Measurements from ENCODE around the gene SLC9A9.

Gene SLC9A9

DNA sequence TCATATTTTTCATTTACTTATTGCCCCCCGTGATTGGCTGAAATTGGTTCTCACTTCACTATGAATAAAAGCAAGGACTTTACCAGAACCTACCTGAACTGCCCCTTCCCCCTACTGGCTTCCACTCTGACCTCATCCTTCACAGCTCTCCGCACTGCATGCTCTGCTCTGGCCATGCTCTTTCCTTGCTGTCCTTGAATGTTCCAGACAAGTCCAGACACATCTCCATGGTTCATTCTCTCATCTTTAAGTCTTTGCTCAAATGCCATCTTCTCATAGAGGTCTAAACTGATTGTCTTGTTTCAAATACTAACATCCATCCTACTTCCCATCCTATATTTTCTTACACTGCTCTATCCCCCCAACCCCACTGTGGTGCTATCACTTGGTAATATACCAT is 599.3 kb downstream of the SLC9A9 start:
- no peaks in the 10 kb centered on the region for H3K27me3 ChIP-seq (replicated peaks; ENCODE audit: insufficient read depth, low read length)
- H3F3A ChIP-seq (ENCODE audit: insufficient read depth, low read length): no peaks in the 10 kb centered on the region
- H3K27ac ChIP-seq (ENCODE audit: low read length): no peak overlapping the region
- no peaks in the 10 kb centered on the region for H3K36me3 ChIP-seq (replicated peaks; ENCODE audit: insufficient read depth, low read length)
- TF ChIP-seq EZH2 (optimal IDR thresholded peaks at IDR 0.05; ENCODE audit: low read depth, low read length): no peak
- TF ChIP-seq, protein P1, sequence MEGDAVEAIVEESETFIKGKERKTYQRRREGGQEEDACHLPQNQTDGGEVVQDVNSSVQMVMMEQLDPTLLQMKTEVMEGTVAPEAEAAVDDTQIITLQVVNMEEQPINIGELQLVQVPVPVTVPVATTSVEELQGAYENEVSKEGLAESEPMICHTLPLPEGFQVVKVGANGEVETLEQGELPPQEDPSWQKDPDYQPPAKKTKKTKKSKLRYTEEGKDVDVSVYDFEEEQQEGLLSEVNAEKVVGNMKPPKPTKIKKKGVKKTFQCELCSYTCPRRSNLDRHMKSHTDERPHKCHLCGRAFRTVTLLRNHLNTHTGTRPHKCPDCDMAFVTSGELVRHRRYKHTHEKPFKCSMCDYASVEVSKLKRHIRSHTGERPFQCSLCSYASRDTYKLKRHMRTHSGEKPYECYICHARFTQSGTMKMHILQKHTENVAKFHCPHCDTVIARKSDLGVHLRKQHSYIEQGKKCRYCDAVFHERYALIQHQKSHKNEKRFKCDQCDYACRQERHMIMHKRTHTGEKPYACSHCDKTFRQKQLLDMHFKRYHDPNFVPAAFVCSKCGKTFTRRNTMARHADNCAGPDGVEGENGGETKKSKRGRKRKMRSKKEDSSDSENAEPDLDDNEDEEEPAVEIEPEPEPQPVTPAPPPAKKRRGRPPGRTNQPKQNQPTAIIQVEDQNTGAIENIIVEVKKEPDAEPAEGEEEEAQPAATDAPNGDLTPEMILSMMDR (IDR thresholded peaks at IDR 0.05; ENCODE audit: low read length): no peak
- no peak for TF ChIP-seq EZH2phosphoT487 (IDR thresholded peaks at IDR 0.05; ENCODE audit: low read length)
- H3K4me3 ChIP-seq (ENCODE audit: low read length): no peak overlapping the region
- H3K9me3 ChIP-seq (replicated peaks; ENCODE audit: insufficient read depth, low read length): no peaks in the 10 kb centered on the region
- H3K79me2 ChIP-seq (ENCODE audit: low read length): no peaks in the 10 kb centered on the region
- H3K4me1 ChIP-seq (ENCODE audit: low read length): no peaks in the 10 kb centered on the region
- H3K4me2 ChIP-seq (ENCODE audit: low read depth, low read length): no peak overlapping the region
- H3K9me2 ChIP-seq (replicated peaks; ENCODE audit: insufficient read depth, low read length): no peaks in the 10 kb centered on the region
- no peak overlapping the region for H3K9ac ChIP-seq (ENCODE audit: low read length)
- no peak for DNase-seq
- H2AFZ ChIP-seq (ENCODE audit: low read length): no peak overlapping the region
- no peaks in the 10 kb centered on the region for H4K20me1 ChIP-seq (ENCODE audit: insufficient read depth, low read length)

DNA sequence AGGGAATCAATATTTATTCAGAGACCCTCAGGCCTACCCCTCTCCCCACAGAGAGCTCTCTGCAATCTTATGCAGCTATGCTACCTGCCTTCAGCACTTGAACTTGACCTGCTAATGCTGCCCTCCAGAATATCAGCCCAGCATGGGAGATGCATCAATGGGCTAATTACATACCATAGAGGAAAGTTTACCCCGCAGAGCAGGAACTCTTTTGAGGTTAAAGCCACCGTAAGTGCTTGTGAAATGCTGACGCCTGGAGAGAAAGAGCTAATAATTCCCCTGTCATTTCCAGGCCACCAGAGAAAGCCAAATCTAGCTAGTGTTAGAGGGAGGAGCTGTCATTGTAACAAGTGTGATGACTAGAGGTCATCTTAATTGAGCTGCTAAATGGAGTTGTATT is 601.2 kb downstream of the SLC9A9 start:
- H4K20me1 ChIP-seq (ENCODE audit: insufficient read depth, low read length): no peaks in the 10 kb centered on the region
- no peaks in the 10 kb centered on the region for H3K9me3 ChIP-seq (replicated peaks; ENCODE audit: insufficient read depth, low read length)
- H3K9ac ChIP-seq (ENCODE audit: low read length): no peak overlapping the region
- no peak overlapping the region for H3K4me2 ChIP-seq (ENCODE audit: low read depth, low read length)
- H3K4me3 ChIP-seq (ENCODE audit: low read length): no peak overlapping the region
- H3K36me3 ChIP-seq (replicated peaks; ENCODE audit: insufficient read depth, low read length): no peaks in the 10 kb centered on the region
- no peaks in the 10 kb centered on the region for H3K9me2 ChIP-seq (replicated peaks; ENCODE audit: insufficient read depth, low read length)
- H3K27ac ChIP-seq (ENCODE audit: low read length): no peak overlapping the region
- DNase-seq: no peak
- H3F3A ChIP-seq (ENCODE audit: insufficient read depth, low read length): no peaks in the 10 kb centered on the region
- no peaks in the 10 kb centered on the region for H3K4me1 ChIP-seq (ENCODE audit: low read length)
- H3K27me3 ChIP-seq (replicated peaks; ENCODE audit: insufficient read depth, low read length): no peaks in the 10 kb centered on the region
- H3K79me2 ChIP-seq (ENCODE audit: low read length): no peaks in the 10 kb centered on the region
- H2AFZ ChIP-seq (ENCODE audit: low read length): no peak overlapping the region
- TF ChIP-seq EZH2phosphoT487 (IDR thresholded peaks at IDR 0.05; ENCODE audit: low read length): no peak
- TF ChIP-seq EZH2 (optimal IDR thresholded peaks at IDR 0.05; ENCODE audit: low read depth, low read length): no peak
- TF ChIP-seq, protein P1 (IDR thresholded peaks at IDR 0.05; ENCODE audit: low read length): no peak

DNA sequence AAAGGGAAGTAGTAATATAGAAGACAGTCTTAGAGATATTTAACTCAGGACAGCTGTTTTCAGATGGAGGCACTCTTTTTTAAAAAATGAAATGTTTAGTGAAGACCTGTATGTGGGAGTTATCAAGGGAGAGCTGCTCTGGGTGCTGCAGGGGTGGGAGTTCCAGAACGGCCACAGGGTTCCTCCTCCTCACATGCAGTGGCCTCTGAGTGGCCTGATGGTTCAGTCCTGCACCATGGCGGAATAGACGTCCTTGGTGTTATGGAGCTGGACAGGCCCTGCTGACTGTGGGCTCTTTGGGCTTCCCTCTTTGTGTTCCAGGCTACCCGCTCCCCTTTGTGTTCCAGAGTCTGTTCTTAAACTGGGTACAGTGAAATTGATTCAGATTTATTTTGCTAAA is 602.6 kb downstream of the SLC9A9 start:
- Histone ChIP-seq H4K20me1 (ENCODE audit: insufficient read depth, low read length) (no peaks in the 10 kb centered on the region), H3K4me3 (ENCODE audit: low read length) (no peak overlapping the region)
- DNase-seq: no peak

More for the DNA sequence above, 602.6 kb downstream of the SLC9A9 start:
- no peaks in the 10 kb centered on the region for H3K4me1 ChIP-seq (ENCODE audit: low read length)
- TF ChIP-seq, protein P1 (IDR thresholded peaks at IDR 0.05; ENCODE audit: low read length): no peak
- TF ChIP-seq EZH2 (optimal IDR thresholded peaks at IDR 0.05; ENCODE audit: low read depth, low read length): no peak
- TF ChIP-seq EZH2phosphoT487 (IDR thresholded peaks at IDR 0.05; ENCODE audit: low read length): no peak
- H3K9me3 ChIP-seq (replicated peaks; ENCODE audit: insufficient read depth, low read length): no peaks in the 10 kb centered on the region
- H3K9me2 ChIP-seq (replicated peaks; ENCODE audit: insufficient read depth, low read length): no peaks in the 10 kb centered on the region
- H3K9ac ChIP-seq (ENCODE audit: low read length): no peak overlapping the region
- H3K79me2 ChIP-seq (ENCODE audit: low read length): no peaks in the 10 kb centered on the region
- H3K27me3 ChIP-seq (replicated peaks; ENCODE audit: insufficient read depth, low read length): no peaks in the 10 kb centered on the region
- no peak overlapping the region for H3K27ac ChIP-seq (ENCODE audit: low read length)
- no peaks in the 10 kb centered on the region for H3K36me3 ChIP-seq (replicated peaks; ENCODE audit: insufficient read depth, low read length)
- no peak overlapping the region for H2AFZ ChIP-seq (ENCODE audit: low read length)
- no peak overlapping the region for H3K4me2 ChIP-seq (ENCODE audit: low read depth, low read length)
- no peaks in the 10 kb centered on the region for H3F3A ChIP-seq (ENCODE audit: insufficient read depth, low read length)
